NB4 (cell line): ENCODE results near the gene FBF1.

ENCODE experiments used
- MYC ChIP-seq: IDR thresholded peaks from 2 replicates; pipeline ENCODE4 v1.6.1; 2011; ENCODE audit warnings: low read depth, low read length
- POLR2A ChIP-seq: IDR thresholded peaks from 2 replicates; pipeline ENCODE4 v1.6.1; 2011; ENCODE audit warnings: mild to moderate bottlenecking; ENCODE audit not compliant: insufficient read length; ENCODE audit errors: extremely low read depth
- TF ChIP-seq, protein P1 (sequence below): IDR thresholded peaks from one replicate; pipeline ENCODE4 v1.5.1; 2012; ENCODE audit warnings: low read depth, low read length

DNA sequence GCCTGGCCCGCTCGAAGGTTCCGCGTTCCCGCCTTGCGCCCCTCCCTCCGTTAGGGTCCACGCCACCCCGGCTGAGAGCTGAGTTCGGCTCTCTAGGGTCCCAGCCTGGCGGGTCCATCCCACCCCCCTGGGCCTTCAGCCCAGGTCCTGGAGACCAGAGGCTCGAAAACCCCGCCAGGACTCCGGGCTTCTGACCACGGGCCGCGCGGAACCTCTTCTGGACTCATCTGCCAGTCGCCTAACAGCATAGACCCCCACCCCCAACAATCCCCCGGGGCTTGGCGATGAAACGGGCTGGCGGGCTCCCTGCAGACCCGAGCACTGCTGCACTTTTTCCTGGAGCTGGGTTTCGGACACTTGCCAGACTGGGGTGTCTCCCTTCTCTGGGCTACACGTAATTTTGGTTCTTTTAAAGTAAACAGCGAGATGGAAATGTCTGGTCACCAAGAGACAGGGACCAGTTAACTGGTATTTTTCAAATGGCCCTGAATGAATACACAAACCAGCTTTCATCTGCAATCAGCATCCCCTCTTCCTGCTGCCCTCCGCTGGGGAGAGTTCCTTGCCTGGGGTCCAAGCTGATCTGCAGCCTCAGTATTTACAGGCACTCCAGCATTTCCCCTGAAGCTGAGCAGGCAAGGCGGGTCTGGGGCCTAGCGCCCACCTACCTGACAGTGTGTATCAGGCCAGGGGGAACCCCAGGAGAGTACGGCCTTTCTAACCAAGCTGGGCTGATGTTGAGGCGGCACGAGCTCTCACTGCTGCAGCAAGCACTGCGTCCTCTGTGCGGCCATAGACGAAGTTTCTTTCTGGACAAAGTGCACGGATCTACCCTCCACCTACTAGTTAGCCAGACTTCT lies 43.5 kb downstream of the FBF1 start:
- TF ChIP-seq, protein P1, sequence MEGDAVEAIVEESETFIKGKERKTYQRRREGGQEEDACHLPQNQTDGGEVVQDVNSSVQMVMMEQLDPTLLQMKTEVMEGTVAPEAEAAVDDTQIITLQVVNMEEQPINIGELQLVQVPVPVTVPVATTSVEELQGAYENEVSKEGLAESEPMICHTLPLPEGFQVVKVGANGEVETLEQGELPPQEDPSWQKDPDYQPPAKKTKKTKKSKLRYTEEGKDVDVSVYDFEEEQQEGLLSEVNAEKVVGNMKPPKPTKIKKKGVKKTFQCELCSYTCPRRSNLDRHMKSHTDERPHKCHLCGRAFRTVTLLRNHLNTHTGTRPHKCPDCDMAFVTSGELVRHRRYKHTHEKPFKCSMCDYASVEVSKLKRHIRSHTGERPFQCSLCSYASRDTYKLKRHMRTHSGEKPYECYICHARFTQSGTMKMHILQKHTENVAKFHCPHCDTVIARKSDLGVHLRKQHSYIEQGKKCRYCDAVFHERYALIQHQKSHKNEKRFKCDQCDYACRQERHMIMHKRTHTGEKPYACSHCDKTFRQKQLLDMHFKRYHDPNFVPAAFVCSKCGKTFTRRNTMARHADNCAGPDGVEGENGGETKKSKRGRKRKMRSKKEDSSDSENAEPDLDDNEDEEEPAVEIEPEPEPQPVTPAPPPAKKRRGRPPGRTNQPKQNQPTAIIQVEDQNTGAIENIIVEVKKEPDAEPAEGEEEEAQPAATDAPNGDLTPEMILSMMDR, result no peak
- TF ChIP-seq POLR2A, result no peak
- TF ChIP-seq MYC, result no peak
